Hepatocyte (in vitro differentiated cells): ENCODE data around the gene ALDH1A2.

Experiments used
- CTCF ChIP-seq: fragments of 200-600 bp; sonication (generic); IDR thresholded peaks from 2 replicates; pipeline ENCODE4 v1.5.1; 2016; ENCODE audit warnings: antibody characterized with exemption, mild to moderate bottlenecking; ENCODE audit not compliant: poor library complexity
- EZH2 ChIP-seq: fragments of 200-600 bp; sonication (generic); IDR thresholded peaks from 2 replicates; pipeline ENCODE4 v1.6.1; 2016; ENCODE audit warnings: antibody characterized with exemption, mild to moderate bottlenecking, borderline replicate concordance

DNA sequence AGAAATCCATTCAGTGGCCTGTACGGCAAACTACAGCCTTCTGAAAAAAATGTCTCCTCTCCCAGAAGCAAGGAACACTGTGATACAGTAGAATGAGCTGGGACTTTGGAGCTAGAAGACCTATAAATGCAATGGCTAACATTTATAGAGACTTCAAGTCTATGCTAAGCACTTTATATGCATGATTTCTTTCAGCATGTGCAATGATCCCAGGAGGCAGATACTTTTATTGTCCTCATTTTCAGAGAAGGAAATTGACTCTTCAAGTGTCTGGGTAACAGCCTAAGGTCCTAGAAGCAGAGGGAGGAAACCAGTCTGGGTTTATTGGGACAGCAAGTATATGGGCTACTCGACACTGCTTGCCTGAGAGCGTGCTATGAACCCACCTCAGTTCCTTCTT is 140.9 kb downstream of the ALDH1A2 start:
- no peak for TF ChIP-seq CTCF
- TF ChIP-seq EZH2, result no peak
